Activated CD4-positive, alpha-beta T cell treated with anti-CD3 and anti-CD28 coated beads, Interleukin-2, amount 50 U/mL, for 24 hours (primary cell): ENCODE data around the gene LRRIQ1.

Source experiments
- DNase-seq, 2 donors: peaks; one replicate each; pipeline ENCODE4 v3.0.0-alpha.2; 2020; ENCODE audit warnings: low read depth in 1 of 2, low spot score in 1 of 2

The LRRIQ1 gene

GRCh38 chr12:85059594-85059993 is 23.4 kb downstream of the LRRIQ1 start:
- DNase-seq: no peak

GRCh38 chr12:85060916-85061315 is 24.8 kb downstream of the LRRIQ1 start:
- DNase-seq: no peak

- DNase-seq: no peak
Measured at GRCh38 chr12:85065837-85066482, 29.8 kb downstream of the LRRIQ1 start.

GRCh38 chr12:85072826-85073225 is 36.7 kb downstream of the LRRIQ1 start:
- DNase-seq: no peak

- no peak for DNase-seq
Measured at GRCh38 chr12:85076688-85077430, 40.7 kb downstream of the LRRIQ1 start.

GRCh38 chr12:85085066-85085465 is 48.9 kb downstream of the LRRIQ1 start:
- no peak for DNase-seq

- no peak for DNase-seq
Measured at GRCh38 chr12:85089792-85090191, 53.6 kb downstream of the LRRIQ1 start.

- DNase-seq: no peak
Measured at GRCh38 chr12:85092814-85093370, 56.7 kb downstream of the LRRIQ1 start.

- DNase-seq: no peak
Measured at GRCh38 chr12:85095501-85095900, 59.4 kb downstream of the LRRIQ1 start.

- no peak for DNase-seq
Measured at GRCh38 chr12:85130646-85131045, 94.5 kb downstream of the LRRIQ1 start.

- DNase-seq: no peak
Measured at GRCh38 chr12:85138833-85139232, 102.7 kb downstream of the LRRIQ1 start.

- DNase-seq: no peak
Measured at GRCh38 chr12:85147331-85147730, 111.2 kb downstream of the LRRIQ1 start.

- no peak for DNase-seq
Measured at GRCh38 chr12:85152311-85152729, 116.2 kb downstream of the LRRIQ1 start.

- DNase-seq: no peak
Measured at GRCh38 chr12:85155791-85156190, 119.6 kb downstream of the LRRIQ1 start.

- DNase-seq: no peak
Measured at GRCh38 chr12:85156569-85156968, 120.4 kb downstream of the LRRIQ1 start.

GRCh38 chr12:85157035-85157603 is 121.0 kb downstream of the LRRIQ1 start:
- DNase-seq: no peak

- no peak for DNase-seq
Measured at GRCh38 chr12:85163752-85164321, 127.7 kb downstream of the LRRIQ1 start.

GRCh38 chr12:85179680-85180270 is 143.6 kb downstream of the LRRIQ1 start:
- DNase-seq: no peak

- no peak for DNase-seq
Measured at GRCh38 chr12:85182699-85183098, 146.5 kb downstream of the LRRIQ1 start.

- no peak for DNase-seq
Measured at GRCh38 chr12:85183855-85184254, 147.7 kb downstream of the LRRIQ1 start.

GRCh38 chr12:85186236-85186635 is 150.1 kb downstream of the LRRIQ1 start:
- DNase-seq: no peak
